Measurements from ENCODE around the gene ECE1.

DNA sequence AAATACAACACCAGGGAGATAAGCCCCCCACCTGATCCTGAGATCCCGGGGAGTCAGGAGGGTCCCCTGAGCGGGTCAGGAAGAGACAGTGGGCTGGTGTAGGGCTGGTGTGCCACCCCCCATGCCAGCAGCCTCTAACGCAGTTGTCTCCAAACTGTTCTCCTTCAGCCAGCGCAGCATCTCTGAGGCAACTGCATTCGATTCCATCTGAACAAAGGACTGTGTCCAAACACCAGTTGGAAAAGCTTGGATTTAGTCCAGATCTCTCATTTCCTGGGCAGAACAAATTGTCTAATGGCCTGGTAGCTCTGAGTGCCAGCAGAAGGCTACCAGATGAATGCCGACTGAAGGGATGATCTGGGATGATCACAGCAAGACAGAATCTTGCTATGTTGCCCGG lies 69.4 kb downstream of the ECE1 start:
- TF ChIP-seq POLR2AphosphoS5 (IDR thresholded peaks at IDR 0.05; ENCODE audit: low read depth) (no peak), GABPA (IDR thresholded peaks at IDR 0.05; ENCODE audit: low read depth) (no peak), SPI1 (IDR thresholded peaks at IDR 0.05; ENCODE audit: borderline replicate concordance, low read depth) (no peak)
- TF ChIP-seq, protein P1, sequence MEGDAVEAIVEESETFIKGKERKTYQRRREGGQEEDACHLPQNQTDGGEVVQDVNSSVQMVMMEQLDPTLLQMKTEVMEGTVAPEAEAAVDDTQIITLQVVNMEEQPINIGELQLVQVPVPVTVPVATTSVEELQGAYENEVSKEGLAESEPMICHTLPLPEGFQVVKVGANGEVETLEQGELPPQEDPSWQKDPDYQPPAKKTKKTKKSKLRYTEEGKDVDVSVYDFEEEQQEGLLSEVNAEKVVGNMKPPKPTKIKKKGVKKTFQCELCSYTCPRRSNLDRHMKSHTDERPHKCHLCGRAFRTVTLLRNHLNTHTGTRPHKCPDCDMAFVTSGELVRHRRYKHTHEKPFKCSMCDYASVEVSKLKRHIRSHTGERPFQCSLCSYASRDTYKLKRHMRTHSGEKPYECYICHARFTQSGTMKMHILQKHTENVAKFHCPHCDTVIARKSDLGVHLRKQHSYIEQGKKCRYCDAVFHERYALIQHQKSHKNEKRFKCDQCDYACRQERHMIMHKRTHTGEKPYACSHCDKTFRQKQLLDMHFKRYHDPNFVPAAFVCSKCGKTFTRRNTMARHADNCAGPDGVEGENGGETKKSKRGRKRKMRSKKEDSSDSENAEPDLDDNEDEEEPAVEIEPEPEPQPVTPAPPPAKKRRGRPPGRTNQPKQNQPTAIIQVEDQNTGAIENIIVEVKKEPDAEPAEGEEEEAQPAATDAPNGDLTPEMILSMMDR (IDR thresholded peaks at IDR 0.05; ENCODE audit: insufficient read depth, low read length) = no peak
- TF ChIP-seq, protein P2, sequence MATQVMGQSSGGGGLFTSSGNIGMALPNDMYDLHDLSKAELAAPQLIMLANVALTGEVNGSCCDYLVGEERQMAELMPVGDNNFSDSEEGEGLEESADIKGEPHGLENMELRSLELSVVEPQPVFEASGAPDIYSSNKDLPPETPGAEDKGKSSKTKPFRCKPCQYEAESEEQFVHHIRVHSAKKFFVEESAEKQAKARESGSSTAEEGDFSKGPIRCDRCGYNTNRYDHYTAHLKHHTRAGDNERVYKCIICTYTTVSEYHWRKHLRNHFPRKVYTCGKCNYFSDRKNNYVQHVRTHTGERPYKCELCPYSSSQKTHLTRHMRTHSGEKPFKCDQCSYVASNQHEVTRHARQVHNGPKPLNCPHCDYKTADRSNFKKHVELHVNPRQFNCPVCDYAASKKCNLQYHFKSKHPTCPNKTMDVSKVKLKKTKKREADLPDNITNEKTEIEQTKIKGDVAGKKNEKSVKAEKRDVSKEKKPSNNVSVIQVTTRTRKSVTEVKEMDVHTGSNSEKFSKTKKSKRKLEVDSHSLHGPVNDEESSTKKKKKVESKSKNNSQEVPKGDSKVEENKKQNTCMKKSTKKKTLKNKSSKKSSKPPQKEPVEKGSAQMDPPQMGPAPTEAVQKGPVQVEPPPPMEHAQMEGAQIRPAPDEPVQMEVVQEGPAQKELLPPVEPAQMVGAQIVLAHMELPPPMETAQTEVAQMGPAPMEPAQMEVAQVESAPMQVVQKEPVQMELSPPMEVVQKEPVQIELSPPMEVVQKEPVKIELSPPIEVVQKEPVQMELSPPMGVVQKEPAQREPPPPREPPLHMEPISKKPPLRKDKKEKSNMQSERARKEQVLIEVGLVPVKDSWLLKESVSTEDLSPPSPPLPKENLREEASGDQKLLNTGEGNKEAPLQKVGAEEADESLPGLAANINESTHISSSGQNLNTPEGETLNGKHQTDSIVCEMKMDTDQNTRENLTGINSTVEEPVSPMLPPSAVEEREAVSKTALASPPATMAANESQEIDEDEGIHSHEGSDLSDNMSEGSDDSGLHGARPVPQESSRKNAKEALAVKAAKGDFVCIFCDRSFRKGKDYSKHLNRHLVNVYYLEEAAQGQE (IDR thresholded peaks at IDR 0.05; ENCODE audit: insufficient replicate concordance, low read depth) = no peak

All from HL-60 (cell line).